GM13977 (cell line): ENCODE data around the gene BEGAIN.

Experiments used
- DNase-seq: peaks from one replicate; pipeline ENCODE4 v3.0.0; 2012; ENCODE audit warnings: low spot score
- in situ Hi-C: fragments of 300-500 bp; cut with MboI; formaldehyde crosslinking; loops from one replicate; pipeline ENCODE4 v1.12.0; 2022; ENCODE audit warnings: low sequenced_read_pairs, low pct_unique_long_range_greater_than_20kb, mixed read lengths, inconsistent platforms; ENCODE audit not compliant: unreplicated experiment
- TF ChIP-seq, protein P1 (sequence below): IDR thresholded peaks from 2 replicates; pipeline ENCODE4 v1.5.1; 2012; ENCODE audit warnings: mild to moderate bottlenecking, control low read depth; ENCODE audit not compliant: insufficient read depth; ENCODE audit errors: extremely low read depth, missing control alignments

Gene BEGAIN

DNA sequence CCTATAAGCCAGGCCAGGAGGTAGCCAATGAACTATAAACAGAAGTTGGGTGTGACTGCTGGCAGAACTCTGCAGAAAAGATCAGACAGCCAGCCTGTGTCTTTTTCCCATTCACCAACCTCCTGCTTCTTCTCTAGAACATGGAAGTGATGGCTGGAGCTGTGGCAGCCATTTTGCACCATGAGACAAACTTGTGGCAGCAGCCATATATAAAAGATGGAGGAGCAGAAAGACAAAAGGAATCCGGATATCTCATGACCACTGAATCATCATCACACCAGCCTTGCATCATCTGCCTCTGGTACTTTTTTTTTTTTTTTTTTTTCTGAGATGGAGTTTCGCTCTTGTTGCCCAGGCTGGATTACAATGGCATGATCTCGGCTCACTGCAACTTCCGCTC, 8.7 kb downstream of the BEGAIN start:
- TF ChIP-seq, protein P1, sequence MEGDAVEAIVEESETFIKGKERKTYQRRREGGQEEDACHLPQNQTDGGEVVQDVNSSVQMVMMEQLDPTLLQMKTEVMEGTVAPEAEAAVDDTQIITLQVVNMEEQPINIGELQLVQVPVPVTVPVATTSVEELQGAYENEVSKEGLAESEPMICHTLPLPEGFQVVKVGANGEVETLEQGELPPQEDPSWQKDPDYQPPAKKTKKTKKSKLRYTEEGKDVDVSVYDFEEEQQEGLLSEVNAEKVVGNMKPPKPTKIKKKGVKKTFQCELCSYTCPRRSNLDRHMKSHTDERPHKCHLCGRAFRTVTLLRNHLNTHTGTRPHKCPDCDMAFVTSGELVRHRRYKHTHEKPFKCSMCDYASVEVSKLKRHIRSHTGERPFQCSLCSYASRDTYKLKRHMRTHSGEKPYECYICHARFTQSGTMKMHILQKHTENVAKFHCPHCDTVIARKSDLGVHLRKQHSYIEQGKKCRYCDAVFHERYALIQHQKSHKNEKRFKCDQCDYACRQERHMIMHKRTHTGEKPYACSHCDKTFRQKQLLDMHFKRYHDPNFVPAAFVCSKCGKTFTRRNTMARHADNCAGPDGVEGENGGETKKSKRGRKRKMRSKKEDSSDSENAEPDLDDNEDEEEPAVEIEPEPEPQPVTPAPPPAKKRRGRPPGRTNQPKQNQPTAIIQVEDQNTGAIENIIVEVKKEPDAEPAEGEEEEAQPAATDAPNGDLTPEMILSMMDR = no peak
- in situ Hi-C loops = no loop called here
- DNase-seq = no peak

GRCh38 chr14:100577986-100578431, 9.2 kb downstream of the BEGAIN start:
- no peak for DNase-seq
- TF ChIP-seq, protein P1 = no peak
- in situ Hi-C loops = no loop called here

GRCh38 chr14:100577321-100577985, 9.8 kb downstream of the BEGAIN start:
- in situ Hi-C loops = no loop called here
- TF ChIP-seq, protein P1 = no peak
- DNase-seq = no peak

- in situ Hi-C loops = no loop called here
- no peak for DNase-seq
- TF ChIP-seq, protein P1 = no peak
Measured at GRCh38 chr14:100576091-100577085, 10.8 kb downstream of the BEGAIN start.

DNA sequence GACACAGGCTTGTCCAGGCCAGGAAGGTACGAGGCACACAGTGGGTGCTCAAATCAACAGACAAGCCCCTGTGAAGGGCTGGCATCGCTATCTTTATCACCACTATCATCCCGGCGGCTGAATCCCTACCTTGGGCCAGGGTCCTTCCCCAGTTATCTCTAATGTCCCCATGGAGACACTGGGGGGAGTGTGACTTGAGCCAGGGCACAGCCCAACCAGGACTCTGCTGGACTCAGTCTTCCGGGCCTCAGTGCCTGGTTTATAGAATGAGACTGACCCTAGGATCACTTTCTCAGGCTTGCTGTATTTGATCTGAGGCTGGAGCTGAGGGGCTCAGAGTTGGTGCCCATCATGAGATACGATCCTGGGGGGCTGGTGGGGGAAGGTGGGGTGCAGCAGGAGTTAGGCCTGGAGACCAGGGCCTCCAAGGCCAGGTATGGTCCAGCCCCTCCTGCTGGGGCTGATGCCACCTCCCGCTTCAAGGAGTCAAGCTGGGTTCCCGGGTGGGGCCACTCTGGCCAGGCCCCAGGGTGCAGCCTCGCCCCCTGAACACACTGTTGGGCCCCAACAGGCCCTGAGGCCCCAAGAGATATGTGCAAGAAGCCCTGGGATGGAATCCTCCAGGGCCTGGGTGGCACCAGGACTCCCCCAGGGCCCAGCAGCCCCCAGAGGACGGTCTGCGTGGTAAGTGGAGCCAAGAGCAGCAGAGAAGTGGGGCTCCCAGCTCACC, 11.8 kb downstream of the BEGAIN start:
- in situ Hi-C loops = no loop called here
- DNase-seq = no peak
- TF ChIP-seq, protein P1 = no peak

DNA sequence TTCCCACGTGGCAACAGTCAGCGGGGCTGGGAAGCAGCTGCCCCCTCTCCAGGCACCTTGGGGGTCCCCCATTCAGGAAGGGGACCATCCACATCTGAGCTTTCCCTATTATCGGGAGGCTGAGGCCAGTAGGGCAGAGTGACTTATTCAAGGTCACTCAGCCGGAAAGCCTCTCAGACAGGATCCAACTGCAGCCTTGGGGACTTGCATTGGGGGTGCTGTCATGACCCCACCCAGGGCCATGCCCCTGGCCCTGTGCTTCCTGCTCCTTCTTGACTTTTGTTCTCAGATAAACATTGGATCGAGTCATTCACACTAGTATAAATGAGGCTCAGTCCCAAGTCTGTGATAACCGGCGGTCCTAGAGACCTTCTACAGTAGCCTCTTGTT, 12.6 kb downstream of the BEGAIN start:
- no peak for DNase-seq
- TF ChIP-seq, protein P1 = no peak
- in situ Hi-C loops = no loop called here
